Measurements from ENCODE around the gene OPCML.

Gene OPCML

GRCh38 chr11:133271871-133272776, 260.2 kb downstream of the OPCML start:
- DNase-seq: no peak

GRCh38 chr11:133271206-133271605, 261.1 kb downstream of the OPCML start:
- no peak for DNase-seq

- DNase-seq: no peak
Measured at GRCh38 chr11:133269267-133269666, 263.0 kb downstream of the OPCML start.

- DNase-seq: no peak
Measured at GRCh38 chr11:133266986-133267385, 265.3 kb downstream of the OPCML start.

- DNase-seq: no peak
Measured at GRCh38 chr11:133265530-133266035, 266.7 kb downstream of the OPCML start.

GRCh38 chr11:133263332-133263731, 269.0 kb downstream of the OPCML start:
- DNase-seq: no peak

- no peak for DNase-seq
Measured at GRCh38 chr11:133258751-133259150, 273.6 kb downstream of the OPCML start.

- no peak for DNase-seq
Measured at GRCh38 chr11:133254601-133255000, 277.7 kb downstream of the OPCML start.

- DNase-seq: no peak
Measured at GRCh38 chr11:133253570-133253969, 278.7 kb downstream of the OPCML start.

- DNase-seq: no peak
Measured at GRCh38 chr11:133251841-133252240, 280.5 kb downstream of the OPCML start.

- DNase-seq: no peak
Measured at GRCh38 chr11:133249530-133249929, 282.8 kb downstream of the OPCML start.

GRCh38 chr11:133249065-133249464, 283.2 kb downstream of the OPCML start:
- no peak for DNase-seq

- DNase-seq: no peak
Measured at GRCh38 chr11:133243832-133244231, 288.5 kb downstream of the OPCML start.

- no peak for DNase-seq
Measured at GRCh38 chr11:133240908-133241655, 291.2 kb downstream of the OPCML start.

- DNase-seq: no peak
Measured at GRCh38 chr11:133239575-133239974, 292.7 kb downstream of the OPCML start.

- DNase-seq: no peak
Measured at GRCh38 chr11:133238495-133238894, 293.8 kb downstream of the OPCML start.

GRCh38 chr11:133238027-133238426, 294.3 kb downstream of the OPCML start:
- DNase-seq: no peak

GRCh38 chr11:133235381-133235780, 296.9 kb downstream of the OPCML start:
- no peak for DNase-seq

- no peak for DNase-seq
Measured at GRCh38 chr11:133234883-133235282, 297.4 kb downstream of the OPCML start.

GRCh38 chr11:133232665-133233064, 299.6 kb downstream of the OPCML start:
- no peak for DNase-seq

GRCh38 chr11:133230431-133230830, 301.9 kb downstream of the OPCML start:
- DNase-seq: no peak

GRCh38 chr11:133228471-133229329, 303.6 kb downstream of the OPCML start:
- DNase-seq: no peak

GRCh38 chr11:133227632-133228111, 304.6 kb downstream of the OPCML start:
- DNase-seq: no peak

All from stimulated activated CD4-positive, alpha-beta T cell treated with anti-CD3 and anti-CD28 coated beads, Interleukin-4, amount 100 ng/mL, for 24 hours (primary cell).